Mucosa of gallbladder (tissue), 1 donor: ENCODE measurements around the gene C14orf39. TPM values are rescaled to one million over a fixed set of nuclear protein-coding genes. Genes with fewer than 3 reads are reported as not detected.

ENCODE experiments used
- DNase-seq: peaks from one replicate; pipeline ENCODE4 v3.0.0-alpha.2; 2020; ENCODE audit warnings: low spot score
- total RNA-seq: library from RNA; stranded (reverse); gene quantifications from one replicate; pipeline ENCODE4 v1.2.1, GENCODE V29; 2021
- donor health status: DM: no; HTN: no; CAD: no.

Gene C14orf39, protein sequence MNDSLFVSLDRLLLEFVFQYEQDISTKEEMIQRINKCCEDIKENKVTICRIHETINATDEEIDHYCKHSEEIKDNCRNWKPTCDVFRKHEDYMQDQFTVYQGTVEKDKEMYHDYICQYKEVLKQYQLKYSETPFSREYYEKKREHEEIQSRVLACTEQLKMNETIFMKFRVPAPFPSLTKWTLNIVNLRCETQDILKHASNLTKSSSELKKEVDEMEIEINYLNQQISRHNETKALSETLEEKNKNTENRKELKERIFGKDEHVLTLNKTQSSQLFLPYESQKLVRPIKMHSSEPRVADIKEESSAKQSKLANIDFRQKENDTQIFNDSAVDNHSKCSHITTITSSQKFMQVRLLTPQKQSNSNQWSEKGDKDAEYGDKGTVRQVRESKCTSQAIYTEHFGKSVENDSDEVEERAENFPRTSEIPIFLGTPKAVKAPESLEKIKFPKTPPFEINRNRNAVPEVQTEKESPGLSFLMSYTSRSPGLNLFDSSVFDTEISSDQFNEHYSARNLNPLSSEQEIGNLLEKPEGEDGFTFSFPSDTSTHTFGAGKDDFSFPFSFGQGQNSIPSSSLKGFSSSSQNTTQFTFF
- total RNA-seq, result not detected

DNA sequence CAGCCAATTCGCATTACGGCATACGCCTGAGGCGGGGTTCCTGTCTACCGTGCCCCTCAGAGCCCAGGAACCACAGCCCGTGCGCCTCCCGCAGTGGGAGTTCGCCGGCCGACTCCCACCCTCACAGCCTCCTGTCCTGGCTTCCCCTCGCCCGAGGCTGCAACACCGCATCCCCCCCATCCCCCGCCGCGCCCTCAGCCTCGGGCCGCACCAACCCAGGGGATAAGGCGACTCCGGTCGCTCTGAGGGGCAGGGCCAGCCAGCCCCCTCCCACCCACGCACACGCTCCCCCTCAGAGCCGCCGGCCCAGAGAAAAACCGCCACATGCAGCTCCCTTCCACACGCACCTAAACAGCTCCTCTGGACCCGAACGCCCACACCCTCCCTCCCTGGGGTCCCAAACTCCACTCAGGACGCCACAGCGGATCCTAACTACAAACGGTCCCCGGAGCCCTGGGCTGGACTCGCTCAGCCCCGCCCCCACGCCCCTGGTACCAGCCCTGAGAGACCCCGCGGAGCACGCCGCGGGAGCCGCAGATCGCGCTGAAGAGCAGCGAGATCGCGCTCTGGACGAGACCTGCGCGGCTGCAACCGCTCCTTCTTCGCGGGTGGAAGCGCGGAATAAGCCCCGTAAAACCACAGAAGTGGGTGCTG is at the start of gene C14orf39:
TSS of gene C14orf39 (minus strand) at position 466 of the 654 bp plus-strand sequence. CDS start 985 bp downstream, outside the sequence.
- no peak for DNase-seq

DNA sequence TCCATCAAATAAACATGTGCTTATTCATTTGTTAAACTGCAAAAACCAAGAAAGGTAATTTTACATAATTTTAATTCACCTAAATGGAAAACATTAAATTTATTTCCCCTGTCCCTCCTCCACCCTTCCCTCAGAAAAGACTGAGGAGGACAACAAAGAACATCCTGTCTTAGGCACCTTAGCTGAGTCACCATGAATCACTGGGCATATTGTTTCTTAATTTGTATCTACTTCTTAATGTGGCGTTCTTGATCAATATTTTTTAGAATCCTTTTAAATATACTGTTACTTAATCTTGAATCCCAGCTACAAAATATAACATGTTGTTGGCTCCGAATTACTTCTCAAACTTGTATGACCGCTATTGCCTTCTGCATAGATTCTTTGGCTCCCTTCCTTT is 46.6 kb upstream of the C14orf39 start:
- DNase-seq, result no peak

DNA sequence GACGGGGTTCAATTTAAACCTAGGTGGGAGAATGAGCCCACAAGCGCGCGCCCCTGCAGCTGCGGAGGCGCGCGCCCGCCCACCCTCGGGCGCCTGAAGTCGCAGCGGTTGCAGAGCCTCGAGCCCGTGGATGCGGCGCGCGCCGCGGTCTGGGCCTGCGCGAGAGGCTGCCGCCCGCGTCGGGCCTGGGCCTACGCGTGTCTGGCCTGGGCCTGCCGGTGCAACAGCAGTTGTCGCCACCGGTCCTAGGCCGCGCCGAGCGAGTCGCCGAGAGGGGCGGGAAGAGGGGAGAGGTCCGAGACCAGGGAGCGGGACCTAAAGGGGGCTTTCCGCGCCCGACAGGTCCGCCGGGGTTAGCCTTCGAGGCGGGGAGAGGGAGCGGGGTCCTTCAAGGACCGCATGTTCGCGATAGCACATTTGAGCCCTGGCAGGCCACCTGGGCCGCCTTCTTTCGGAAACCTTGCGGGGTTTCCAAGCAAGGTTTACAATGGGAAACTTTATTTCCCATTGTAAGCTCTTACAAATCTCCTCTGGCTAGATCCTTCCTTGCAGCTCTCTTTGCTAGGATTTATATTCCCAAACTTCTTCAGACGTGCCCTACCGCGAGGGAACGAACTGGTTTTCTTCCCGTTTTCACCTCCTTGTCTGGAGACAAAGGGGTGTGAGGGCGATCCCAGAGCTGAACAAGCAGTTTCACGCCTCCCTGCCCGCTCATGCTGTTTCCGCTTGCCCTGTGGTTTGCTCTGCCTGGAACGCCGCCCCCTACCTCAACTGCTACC is 29.8 kb upstream of the C14orf39 start:
- no peak for DNase-seq

DNA sequence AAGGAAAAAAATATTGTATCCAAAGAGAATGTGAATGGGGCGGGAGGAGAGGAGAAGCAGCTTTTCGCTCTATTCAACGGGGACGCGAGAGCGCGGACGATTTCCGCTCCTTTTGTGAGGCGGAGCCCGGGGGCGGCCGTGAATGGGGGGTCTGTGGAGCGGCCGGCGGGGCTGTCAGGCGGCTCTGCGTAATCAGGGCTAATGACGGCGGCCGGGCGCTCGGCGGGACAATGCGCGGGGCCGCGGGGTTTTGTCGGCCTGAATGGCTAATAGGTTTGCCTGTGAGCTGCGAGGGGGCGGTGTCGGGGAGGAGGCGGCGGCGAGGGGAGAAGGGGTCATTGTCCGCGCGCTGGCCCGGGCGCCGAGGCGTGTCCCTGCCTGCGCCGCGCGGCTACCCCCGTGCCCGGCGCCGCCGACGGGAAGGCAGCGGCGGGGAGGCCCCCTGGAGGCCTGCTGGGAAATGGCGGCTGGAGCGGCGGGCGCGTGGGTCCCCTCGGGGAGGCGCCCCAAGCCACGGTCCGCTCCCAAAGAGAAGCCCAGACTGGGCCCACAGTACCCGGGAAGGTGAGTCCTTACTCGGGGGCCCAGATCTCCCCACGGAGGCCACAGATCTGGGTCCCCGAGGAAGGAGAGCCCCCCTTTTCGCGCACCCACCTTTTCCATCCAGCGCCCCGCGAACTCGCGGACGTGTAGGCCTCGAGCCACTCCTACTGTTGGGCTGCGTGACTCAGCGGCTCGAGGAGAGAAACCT is 29.1 kb upstream of the C14orf39 start:
- DNase-seq, result no peak

DNA sequence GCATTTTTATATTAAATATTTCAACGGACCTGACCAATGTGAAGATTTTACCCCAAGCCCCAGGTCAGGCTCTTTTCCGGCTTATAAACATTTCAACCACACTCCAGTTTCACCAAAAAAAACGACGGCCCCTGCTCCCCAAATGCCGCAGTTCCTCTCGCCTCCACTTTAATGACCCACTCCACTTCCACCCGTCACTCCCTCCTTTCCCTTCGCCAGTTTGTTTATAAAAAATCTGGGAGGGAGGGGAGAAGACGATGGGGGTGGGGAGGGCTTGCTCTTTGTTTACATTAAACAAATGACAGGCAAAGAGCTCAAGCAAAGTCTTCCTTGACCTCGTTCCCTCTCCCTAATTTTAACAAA is 28.5 kb upstream of the C14orf39 start:
- DNase-seq, result no peak

DNA sequence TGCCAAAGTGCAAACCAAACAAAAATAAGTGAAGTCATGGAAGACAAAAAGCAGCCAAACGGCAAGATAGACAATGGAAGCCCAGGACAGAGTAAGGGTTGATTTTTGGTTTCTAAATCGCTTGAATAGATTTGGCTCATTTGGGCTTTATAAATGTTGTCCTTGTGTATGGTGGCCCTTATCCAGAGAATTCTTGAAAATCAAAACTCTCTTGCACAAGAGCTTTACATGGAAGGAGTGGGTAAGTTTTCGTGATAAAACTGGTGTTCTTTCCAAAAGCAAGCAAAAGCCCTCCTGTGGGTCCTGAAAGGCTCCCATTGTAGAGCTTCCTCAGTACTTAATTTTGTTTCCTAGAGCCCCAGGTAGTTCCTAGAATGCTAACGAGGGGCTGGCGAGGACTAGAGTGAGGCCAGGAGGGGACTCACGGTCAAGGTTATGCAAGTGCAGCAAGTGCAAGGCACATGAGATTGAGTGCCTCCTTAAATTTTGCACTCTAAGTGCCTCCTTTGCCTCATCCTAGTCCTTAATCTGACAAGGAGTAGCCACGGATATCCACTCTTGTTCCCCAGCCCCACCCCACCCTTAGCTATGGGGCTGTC is 27.2 kb upstream of the C14orf39 start:
- no peak for DNase-seq

DNA sequence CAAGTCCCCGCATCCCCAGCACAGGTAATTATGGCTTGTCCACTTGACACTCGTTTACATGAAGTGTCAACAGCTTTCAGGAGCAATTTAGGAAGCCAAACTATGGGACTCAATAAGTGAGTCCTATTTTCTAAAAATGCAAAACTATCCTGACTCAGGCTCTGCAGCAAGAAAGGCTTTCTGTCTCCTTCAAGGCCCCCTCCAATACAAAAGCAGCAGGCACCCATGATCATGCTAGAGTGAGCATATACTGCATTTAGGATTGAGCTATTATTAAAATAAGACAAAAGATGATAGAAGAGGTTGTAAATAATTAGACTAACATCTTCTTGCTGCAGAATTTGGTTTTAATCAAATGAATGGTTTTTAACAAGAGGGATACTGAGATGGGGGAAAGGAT is 26.3 kb upstream of the C14orf39 start:
- DNase-seq, result no peak

DNA sequence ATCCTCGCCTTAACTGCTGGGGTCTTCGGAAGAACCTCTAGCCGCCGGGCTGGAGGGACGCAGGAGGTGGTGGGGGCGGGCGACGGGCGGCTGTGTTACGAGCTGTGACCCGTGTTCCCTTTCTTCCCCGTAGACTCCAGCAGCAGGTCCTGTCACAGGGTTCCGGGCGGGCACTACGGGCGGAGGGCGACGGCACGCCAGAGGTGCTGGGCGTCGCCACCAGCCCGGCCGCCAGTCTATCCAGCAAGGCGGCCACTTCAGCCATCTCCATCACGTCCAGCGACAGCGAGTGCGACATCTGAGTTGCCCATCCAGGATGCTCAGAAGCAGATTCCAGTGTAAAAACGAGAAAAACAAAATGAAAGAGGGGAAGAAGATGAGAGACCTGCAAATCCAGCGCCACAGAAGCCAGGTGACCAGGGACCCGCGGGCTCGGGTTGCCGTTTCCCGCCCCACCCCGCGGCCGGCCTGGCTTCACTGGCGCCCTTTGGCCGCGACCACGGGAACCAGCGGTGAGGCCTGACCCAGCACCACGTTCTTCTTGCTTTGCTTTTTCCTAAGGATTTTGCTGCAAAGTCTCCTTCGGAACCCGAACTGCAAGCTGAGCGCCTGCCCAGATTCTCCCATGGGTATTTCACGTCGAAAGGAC is 25.2 kb upstream of the C14orf39 start:
- DNase-seq, result no peak

DNA sequence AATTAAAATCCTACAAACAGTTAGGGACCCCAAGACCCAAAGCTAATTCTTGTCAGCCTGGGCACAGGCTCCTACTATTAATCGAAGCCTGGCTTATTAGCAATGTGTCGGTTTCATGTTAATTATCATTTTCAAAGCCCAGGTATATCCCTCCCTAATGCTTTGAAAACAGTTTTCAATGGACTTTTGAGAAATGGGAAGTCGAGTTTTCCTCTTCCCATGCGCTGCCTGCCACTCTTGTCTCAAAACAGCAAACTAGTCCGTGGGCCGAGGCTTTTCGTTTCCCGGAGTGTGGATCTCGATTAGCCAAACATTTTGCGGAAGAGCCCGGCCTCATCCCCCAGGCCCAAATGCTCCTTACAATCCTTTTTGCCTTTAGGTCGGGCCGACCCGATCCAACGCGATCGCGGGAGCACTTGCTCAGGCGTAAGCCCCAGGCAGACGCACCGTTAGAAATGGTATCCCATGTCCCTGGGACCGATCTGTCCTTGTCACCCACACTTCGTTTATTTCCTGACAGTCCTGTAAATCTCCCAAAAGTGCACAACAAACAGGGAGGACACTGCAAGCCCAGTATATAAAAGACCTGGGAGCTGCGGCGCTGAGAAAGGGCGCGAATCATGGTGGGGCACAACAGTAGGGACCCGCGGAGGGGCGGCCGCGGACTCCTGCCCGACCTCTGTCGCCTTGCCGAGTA is 24.5 kb upstream of the C14orf39 start:
- DNase-seq, result no peak

DNA sequence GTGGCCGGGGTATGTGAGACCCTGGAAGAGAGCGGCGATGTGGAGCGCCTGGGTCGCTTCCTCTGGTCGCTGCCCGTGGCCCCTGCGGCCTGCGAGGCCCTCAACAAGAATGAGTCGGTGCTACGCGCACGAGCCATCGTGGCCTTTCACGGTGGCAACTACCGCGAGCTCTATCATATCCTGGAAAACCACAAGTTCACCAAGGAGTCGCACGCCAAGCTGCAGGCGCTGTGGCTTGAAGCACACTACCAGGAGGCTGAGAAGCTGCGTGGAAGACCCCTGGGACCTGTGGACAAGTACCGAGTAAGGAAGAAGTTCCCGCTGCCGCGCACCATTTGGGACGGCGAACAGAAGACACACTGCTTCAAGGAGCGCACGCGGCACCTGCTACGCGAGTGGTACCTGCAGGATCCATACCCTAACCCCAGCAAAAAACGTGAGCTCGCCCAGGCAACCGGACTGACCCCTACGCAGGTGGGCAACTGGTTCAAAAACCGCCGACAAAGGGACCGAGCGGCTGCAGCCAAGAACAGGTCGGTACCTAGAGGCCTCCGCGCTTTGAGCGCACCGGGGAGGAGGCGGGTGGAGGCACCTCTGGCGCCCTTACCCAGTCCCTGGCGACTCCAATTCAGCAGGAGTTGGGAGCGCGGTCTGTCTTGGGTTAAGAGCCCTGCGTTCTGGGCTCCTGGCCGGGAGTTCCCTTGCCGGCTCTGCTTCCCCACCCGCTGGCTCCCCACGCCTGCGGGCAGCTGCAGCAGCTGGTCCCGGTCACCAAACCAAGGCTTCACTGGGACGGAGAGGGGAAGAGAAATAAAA is 23.8 kb upstream of the C14orf39 start:
- no peak for DNase-seq

DNA sequence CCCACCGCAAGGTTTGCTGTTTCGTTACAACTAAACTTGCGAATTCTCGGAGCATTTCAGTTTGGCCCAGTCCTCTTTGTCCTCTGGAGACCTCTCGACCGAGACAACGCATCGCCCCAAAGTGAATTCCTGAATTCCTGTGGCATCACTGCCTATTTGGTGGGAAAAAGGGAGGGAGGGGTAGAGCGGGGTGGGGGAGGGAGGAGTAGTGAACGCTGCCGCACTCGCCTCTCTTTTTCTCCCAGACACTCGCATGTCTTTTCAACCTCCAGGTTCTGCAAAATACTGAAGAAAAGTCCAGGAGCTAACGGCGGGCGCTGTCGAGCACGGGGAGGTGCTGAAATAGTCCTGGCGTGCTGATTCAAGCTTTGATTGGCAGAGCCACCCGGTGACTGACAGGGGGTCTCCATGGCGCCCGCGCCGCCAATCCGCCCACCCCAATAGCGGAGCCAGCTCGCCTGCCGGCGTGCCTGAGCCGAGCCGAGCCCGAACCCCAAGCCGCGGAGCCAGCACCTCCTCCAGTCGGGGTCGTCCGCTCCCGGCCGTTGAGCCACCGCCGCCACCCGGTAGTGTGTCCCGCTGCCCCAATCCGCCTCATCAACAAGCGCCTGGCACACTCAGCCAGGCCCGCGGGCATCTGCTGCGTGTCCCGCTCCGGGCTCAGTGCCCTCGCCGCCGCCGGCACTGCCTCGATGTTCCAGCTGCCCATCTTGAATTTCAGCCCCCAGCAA is 23.0 kb upstream of the C14orf39 start, which contains the start of gene SIX6:
TSS of gene SIX6 (plus strand) at position 440 of the 731 bp plus-strand sequence. CDS start at position 693, 253 bp downstream.
- no peak for DNase-seq

DNA sequence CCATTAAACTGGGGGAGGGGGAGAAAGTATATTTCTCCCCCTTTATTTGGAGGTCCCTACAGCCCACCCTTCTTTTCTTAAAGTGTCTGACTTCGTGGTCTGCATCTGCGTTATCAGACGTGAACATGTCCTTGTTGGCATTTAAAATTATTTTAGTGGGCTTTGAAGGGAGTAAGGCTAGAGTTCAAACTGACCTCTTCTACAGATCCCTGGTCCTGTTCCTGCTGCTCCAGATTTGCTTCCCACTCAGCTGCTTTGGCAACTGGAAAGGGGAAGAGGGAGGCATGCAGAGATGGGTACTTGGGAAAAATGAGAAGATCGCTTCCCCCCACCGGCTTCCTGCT is 22.5 kb upstream of the C14orf39 start:
- DNase-seq, result no peak

DNA sequence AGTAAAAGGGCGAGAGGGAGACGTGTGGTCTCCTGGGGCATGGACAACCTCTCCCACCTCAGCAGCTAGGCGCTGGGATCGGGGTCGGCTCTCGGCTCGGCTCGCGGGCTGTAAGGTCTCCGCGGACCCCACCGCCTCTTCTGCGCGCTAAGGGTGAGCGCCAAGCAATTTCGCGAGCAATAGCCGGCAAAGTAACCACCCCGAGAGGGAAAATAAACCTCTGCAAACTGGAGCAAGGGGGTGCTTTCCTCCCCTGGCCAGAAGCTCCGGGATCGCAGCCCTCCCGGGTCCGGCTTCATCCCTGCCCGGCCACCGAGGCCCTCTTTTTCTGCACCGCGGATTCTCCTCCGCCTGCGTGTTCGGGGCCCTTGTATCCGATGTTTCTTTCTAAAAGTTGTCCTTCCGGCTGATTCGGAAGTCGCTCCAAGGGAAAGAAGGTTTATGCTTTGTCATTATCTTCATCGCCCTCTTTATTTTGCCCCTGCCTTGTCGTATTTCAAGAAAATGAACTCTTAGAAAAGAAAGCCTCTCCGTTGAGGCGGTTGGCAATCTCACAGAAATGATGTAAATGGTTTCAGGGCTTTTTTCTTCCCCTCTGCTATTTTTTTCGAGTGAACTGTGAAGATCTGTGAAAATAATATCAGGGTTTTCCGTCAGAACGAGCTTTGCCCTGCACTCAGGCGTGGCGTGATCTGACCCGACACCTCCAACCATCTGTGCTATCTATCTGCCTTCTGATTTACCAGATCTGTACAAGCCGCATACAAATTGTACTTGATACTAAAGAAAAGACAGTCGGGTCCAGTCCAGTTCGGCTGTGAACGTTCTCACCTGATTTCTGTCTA is 21.3 kb upstream of the C14orf39 start:
- no peak for DNase-seq

DNA sequence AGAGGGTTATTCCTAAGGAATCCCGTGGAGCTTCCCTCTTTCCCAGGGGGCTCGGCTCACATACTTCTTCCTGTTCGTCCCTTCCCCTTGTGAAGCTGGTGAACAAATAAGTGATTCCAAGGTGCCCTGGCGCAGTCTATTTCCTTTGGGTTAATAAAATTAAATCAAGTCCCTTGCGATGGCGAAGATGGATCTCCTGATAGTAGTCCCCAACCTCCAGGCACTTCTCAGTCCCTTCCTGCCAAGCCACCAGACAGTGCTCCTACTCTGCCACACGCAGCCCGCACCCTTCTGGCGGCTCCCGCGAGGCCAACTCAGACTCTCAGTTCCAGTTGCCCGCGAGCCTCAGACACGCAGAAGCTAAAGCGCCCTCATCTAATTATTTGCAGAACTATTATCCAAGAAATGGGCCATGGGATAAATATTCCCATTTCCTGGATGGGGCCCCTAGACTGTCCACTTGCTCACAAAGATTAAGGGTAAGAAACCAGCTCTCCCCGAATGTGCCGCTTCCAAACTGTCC is 20.7 kb upstream of the C14orf39 start:
- no peak for DNase-seq

DNA sequence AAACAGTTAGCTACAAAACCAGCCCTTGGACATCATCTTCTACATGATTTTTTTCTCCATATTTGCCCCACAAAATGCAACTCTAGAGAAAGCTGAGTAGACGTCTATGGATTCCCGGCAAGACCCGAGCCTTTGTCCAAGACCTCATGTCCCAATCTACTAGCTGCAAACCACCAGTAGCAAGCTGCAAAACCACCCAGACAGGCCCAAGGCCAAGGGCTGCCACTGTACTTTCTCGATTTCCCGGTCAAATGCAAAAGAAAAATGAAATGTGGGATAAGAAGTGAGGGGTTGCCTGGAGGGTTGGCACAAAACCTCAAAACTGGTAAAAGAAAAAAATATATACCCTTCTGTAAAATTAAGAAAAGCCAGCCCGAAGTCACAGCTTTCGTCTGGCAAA is 20.1 kb upstream of the C14orf39 start:
- DNase-seq, result no peak

DNA sequence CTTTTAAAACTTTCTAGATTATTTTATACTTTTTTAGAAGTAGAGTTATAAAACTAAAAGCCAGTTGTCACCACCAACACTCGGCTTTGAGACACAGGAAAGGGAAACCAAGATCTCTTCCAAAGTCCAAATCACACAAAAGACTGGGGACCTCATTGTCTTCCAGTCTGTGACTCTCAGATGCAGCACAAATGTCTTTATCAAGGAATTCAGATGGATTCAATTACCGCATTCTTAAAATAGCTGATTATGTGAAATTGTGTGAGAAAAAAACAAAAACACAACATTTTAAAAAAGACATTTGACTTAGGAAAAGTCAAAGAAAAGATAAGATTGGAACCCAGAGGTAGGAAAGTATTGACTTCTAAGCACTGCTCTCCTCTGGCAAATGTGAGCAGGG is 19.6 kb upstream of the C14orf39 start:
- DNase-seq, result no peak

DNA sequence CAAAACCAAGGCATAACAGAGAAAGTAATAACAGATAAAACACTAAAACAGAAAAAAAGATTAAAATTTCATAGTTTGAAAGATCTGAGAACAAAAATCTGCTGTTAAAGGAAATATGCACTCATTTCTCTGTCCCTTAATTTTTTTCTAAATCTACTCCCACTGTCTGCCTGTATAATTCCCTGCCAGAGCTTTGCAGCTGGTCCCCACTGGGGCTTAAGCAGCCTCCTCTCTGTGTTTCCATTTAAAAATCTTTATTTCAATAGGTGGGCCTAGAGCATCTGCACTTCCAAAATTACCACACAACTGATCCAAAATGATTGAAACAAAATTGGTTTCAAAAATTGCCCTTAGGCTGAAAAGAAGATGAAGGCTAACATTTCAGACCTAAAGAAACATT is 16.7 kb upstream of the C14orf39 start:
- DNase-seq, result no peak
